DMS114 treated with DMSO at 0.1 percent for 48 hours (cell line): Measurements from ENCODE around the gene CORO2A.
"Not testable (repeated sequence)": the region's sequence is repeated elsewhere in the genome, so short reads cannot be mapped to it uniquely, and the experiment has no call there.

Source experiments
- DNase-seq: peaks from one replicate; lab custom pipeline; 2025; ENCODE audit not compliant: unreplicated experiment; lab: John Stamatoyannopoulos, UW

CORO2A gene

DNA sequence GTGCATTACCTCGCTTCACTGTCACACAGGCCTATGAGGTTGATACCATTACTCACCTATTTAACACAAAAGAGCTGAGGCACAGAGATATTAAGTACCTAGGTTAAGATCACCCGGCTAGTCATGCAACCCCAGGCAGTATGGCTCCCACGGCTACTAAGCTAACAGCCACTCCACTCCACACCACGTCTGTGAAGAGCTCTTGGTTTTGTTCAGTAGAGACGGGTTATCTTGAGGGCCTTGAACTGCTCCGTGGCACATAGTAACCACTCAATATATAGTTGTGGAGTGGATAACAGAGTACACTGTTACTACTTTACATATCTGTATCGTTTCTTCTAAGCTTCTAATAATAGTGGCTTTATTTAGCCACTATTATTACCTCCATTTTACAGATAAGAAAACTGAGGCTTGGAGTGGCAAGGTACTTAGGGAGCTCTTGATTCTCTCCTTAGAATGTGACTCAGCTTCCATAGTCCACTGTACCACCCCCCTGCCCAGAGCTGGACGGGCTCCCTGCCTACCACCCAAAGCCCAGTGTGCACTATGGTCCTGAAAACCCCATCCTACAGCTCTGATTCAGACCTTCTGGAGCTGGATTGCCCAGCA is 1.0 kb upstream of the CORO2A start:
- DNase-seq = no peak

DNA sequence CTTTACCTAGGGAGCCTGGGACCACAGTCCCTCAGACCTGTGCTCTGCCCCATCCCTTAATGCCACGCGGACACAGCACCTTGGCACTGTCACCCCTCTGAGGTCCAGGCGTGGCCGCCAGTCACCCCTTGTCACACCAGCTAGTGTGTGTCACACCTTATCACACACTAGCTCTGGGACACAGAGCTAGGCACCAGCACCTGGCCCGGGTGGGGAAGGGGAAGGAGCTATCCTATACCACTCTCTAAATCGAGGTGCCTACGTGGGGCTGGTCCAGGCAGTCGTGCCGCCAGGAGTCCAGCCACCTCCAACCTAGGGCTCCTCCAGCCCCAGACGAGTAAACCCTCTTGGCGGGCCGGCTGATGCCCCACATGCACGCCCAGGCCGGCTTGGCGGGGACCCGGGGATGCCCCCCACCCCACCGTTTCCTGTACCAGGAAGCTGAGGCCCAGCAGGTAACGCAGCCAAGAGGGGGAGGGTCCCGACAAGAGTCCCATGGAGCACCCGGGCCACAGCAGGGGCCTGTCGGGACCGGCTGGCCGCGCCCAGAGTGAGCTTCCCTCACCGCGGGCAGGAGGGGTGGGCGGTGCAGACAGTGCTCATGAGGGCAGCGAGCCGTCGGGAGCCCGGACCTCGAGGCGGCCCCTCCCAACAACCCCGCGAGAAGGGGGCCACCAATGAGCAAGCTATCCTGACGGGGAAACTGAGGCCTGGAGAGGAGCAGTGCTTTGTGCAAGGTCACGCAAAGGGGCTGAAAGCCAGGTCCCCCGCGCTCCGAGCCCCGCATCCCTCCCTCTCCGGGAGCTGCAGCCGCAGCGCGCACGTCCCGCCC is 550 bp downstream of the CORO2A start:
- no peak for DNase-seq

DNA sequence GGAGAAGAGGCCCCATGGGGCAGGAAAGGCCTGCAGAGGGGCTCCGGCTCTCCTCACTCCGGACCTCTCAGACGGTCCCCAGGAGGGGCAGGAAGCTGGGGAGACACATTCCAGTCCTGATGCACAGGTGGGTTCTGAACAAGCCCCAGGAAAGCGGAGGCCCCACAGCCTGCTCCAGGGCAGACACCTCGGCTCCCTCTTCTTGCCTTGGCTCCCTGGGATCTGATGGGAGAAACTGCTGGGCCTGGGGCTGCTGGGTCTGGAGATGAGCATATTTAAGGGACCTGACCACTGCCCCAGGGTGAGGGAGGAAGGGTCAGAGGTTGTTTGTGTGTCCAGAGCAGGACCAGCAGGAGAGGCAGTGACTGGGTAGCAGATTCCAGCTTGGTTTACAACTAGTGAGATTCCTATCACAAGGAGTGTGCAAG is 1.2 kb downstream of the CORO2A start:
- no peak for DNase-seq

DNA sequence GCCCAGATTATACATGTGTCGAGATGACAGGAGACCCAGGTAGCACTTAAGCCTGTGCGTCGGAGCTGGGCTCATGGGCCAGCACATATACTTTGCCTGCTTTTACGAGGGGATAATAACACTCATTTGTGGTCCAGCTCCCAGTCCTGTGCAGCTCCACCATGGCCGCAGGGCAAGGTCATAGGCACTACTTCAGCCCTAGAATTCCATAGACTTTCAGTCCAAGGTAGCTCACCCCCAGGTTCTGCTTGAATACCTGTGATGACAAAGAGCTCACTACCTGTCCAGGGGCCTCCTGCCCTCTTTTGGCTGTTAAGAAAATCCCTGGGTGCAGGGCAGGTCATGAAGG is 1.7 kb downstream of the CORO2A start:
- DNase-seq = no peak

DNA sequence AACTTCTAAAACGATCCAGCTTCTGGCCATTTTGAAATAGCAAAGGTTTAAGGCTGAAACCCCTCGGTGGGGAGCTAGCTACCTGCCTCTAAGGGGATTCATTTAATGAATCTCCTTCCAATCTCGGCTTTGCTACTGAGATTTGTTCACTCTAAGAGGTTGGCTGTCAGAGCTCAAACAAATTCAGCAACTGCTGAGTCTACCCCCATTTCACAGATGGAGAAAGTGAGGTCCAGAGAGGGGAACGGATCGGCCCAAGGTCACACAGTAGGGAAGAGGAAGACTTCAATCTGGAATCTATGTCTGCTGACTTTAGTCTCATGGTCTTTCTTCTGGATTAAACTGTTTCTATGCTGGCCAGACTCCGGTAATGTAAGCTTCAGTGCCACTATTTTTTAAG is 3.0 kb downstream of the CORO2A start:
- DNase-seq = no peak

DNA sequence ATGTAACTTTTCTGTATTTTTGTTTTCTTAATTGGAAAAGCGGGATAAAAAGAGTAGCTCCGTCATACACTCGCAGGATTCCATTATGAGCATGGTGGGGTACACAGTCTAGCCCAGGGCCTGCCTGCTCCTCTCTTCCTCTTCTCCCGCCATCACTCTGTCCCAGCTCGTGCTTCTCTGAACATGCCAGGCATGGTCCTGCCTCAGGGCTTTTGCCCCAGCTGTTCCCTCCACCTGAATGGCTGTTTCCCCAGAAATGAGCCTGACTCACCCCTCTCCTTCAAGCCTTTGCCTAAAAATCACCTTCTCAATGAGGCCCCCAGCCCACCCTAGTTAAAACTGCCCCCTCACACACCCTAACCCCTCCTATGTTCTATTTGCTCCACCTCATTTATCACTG is 4.5 kb downstream of the CORO2A start:
- no peak for DNase-seq

DNA sequence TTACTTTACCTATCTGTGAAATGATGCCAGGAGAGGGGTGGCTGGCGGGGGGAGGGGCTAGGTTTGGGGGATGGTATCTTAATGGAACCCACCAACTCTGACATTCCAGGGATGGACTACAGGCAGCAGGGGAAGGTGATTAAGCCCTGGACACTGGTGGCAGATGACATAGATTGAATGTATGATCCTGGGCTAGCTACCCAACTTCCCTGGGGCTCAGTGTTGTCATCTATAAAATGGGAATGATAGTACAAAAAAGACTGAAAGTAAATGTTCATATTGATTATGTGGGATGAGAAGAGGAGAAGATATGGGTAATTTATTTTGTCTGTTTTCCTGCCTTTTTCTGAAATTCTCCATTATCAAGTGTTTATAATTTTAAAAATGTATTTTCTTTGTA is 6.2 kb downstream of the CORO2A start:
- no peak for DNase-seq

DNA sequence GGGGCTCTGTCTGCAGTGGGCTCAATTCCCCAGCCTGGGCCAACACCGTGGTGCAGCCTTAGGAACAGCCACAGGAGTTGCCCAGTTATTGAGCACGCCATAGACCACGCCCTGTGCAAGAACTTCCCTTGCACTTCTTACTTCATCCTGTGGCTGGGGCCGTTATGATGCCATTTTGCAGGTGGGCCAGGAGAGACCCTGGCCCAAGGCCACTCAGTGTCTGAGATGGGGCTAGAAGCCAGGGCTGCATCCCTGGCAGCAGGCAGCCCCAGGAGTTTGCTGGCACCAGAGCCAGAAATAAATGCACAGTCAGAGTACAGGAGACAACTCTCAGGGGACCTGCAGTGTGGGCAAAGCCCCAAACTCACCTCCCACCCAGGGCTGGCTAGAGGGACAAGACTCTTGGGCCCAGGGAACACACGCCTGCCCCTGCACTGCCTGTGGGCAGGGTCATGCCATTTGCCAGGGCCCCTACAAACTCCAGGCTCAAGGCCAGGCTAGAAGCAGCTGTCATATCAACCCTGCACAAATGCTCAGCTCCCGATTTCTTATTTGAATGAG is 6.7 kb downstream of the CORO2A start:
- DNase-seq = no peak

DNA sequence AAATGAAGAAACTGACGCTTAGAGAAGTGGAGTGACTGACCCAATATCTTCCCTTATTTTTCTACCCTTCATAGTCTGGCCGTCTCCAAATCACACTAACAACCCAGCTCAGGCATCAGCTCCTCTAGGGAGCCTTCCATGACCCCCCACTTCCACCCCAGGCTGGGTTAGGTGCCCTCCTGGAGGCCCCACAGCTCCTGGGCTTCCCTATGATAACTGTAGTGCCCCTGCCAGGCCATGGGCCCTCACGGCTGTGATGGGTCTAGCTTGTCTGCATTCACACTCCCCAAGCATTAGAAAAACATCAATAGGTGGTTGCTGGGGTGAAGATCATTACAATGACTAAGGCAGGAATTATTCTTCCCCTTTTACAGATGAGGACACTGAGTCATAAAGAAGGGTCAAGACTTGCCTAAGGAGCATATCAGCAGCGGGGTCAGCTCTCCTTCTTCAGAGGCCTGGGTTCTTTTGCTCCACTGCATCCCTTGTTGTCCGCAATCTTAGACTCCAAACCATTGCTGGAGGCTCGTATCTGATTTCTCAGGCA is 7.3 kb downstream of the CORO2A start:
- no peak for DNase-seq

DNA sequence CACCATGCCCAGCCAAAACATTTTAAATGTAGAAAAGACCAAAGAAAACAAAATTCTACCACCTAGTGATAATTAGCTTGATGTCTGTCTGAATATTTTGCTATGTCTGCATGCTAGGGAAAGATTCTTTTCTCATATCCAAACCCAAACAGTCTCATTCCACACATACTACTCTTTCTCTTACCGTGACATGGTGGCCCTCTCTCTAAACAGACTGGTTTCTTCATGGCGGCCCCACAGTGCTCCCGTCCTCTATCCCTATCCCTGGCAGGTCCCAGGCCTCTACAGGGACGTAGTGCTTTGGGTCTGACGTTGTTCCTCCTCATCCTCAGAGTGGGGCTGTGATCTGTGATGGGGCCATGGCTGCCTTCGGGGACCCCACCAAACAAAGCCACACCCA is 8.1 kb downstream of the CORO2A start:
- no peak for DNase-seq

DNA sequence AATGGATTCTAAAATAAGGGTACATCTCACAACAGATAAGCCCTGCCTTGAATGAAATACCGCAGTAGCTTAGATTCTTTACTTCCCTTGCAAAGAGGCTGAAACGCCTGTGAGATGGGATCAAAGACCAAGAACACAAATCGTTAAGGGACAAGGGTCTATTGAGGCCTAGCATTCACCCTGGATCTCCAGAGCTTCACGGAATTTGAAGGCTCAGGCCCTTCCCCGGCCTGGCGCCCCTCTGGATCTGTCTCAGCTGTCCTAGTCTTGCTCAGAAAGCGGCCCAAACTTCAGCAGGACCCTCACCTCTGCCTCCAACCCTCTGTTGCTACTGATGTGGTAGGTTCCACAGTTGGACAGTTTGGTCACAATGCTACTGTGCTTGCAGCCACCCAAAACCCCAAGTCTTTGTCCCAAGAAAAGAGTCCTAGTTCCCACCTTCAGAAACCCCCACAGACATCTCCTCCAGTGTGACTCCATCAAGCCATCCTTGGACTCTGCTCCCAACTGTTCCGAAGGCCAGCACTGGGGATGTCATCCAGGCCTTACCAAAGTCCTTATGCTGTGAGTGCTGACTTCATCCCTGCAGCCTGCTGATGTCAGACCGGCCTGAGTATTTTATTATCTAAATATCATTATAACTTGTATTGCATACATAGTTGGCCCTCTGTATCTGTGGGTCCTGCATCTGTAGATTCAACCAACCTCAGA is 9.4 kb downstream of the CORO2A start:
- no peak for DNase-seq

DNA sequence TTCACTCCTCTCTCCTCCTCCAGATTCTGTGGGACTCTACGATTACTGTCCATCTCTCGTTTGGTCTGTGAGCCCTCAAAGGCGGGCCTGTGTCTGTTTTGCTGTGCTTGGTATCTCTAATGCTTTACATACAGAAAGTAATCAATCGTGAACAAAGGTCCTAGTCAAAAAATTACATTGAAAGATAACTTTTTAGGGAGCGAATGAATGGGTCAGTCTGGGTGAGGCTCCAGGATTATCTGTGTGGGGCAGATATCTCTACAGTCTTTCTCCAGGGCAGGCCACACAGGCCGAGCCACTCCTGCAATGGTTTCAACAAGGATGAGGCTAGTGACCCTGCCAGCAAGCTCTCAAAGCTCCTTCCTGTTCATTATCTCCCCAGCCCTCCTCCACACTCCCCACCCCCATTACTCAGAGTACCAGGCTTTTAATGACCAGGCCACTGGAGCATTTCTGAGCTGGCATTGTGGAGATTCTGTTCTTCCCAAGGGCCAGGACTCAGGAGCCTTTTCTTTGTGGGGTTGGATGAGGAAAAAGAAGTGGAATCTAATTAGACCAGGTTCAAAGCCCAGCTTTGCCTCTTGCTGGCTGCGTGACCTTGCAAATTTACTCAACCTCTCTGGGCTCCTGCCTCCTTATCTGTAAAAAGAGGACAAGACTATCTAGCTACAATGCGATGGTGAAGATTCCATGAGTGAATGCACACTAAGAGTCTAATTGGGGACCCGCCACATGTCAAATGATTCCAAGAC is 10.2 kb downstream of the CORO2A start:
- no peak for DNase-seq

DNA sequence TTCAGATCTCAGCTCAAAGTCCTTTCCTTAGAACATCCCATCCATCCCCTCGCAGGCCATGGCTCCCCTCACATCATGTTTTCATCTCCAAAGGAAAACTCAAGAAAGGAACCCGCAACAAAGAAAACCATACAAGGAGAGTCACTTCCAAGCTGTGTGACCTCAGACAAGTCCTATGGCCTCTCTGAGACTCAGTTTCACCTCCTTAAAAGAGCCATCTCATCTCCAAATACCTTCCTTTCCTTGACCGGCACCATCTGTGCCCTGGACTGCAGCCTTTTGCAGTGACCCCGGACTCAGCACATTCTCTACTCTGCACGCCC is 10.7 kb downstream of the CORO2A start:
- DNase-seq = no peak

DNA sequence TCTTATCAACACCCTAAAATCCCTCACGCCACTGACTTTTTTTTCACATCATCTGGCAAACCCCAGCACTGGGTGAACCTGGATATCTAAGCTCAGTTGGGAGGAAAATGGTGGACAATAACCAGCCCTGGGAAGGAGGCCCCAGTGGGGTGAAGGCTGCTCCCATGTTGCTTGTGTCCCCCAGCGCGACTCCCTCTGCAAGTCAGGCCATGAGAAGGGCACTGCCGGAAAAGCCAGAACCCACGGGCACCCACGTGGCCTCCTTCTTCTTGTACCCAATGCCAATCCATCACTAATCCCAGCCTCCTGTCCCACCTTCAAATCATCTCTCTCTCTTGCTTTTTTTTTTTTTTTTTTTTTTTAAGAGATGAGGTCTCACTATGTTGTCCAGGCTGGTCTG is 11.4 kb downstream of the CORO2A start:
- no peak for DNase-seq

DNA sequence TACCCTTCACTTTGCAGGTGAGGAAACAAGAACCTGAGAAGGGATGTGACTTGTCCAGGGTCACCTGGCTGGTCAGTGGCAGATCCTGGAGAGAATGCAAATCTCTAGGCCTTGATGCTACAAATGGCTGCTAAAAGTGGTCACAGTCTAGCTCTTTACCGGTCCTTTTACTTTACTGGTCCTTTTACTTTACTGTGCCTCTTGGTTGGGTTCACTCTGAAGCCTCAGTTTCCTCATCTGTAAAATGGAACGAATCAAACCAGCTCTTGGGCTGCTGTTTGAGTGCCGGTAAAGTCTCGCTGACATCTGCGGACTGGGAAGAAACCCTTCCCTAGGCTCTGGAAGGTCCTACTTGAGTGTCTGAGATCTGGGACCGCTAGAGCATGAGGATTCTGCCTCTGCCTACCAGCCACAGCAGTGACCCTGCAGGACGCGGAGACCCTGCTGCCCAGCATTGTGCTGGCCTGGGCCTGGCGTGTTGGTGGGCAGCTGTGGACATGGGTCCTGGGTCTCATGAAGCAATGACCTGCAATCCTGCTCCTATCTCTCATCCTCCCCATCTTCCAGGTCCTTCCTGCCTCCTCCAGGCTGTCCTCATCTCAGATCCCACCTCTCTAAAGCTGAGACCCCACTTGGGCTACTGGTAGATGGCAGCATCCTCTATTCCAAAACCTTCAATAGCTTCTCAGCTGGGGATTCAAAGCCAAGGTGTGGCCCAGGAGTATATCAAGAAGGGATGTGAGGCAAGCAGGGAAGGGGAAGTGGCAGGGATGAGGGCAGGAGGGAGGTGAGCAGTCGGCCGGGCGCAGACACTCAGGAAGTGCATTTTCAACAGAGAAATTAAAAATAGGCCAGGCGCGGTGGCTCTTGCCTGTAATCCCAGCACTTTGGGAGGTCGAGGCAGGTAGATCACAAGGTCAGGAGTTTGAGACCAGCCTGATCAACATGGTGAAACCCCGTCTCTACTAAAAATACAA is 13.3 kb downstream of the CORO2A start:
- DNase-seq = no peak

DNA sequence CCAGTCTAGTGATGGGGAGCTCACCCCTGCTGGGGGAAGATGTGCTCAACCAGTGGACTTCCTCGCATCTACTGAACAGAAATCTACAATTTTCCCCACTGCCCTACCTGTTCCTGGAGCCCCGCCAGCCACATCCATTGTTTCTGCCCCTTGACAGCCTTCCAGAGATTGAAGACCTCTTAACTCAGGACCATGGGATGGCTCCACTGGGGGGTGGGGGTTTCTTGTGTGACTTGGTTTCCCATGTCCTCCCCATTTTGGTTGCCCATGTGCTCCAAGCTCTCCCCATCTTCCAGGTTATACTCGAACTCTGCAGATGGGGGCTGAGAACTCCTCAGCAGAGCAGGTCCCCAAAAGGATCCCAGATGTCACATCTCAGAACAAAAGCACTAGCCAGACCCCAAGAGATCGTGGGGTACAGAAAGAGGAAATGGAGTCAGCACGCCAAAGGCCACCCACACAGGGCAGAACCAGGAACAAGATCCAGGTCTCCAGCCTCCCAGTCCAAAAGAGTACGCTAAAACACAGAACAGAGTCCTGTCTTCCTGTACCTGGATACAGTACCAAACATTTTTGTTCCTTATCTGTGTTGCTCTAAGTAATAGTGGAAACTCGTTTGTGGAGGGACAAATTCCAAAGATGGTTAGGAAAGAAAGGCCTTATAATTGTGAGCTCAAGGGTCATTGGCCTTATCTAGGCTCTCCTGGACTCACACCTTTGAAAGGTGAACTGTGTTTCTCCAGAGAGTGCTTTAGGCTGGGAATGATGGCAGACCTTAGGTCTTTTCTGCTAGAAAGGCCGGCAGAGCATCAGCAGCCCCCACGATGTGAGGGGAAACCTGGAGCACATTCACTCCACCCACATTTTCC is 15.8 kb downstream of the CORO2A start:
- DNase-seq = no peak

DNA sequence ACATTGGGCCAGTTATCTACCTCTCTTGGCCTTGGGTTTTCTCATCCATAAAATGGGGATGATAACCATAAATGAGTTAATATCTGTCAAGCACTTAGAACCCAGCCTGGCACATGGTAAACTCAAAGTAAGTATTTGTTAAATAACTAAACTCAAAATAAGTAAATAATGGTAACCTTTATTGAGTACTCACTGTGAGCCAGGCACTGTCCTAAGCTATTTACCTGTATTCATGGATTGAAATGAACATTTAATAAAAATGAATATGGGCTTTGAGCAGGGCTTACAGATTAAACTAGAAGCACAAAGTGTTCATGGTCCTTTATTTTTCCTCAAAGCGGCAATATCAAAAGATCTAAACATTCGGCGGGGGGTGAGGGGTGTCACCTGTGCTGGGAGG is 16.7 kb downstream of the CORO2A start:
- DNase-seq = no peak

DNA sequence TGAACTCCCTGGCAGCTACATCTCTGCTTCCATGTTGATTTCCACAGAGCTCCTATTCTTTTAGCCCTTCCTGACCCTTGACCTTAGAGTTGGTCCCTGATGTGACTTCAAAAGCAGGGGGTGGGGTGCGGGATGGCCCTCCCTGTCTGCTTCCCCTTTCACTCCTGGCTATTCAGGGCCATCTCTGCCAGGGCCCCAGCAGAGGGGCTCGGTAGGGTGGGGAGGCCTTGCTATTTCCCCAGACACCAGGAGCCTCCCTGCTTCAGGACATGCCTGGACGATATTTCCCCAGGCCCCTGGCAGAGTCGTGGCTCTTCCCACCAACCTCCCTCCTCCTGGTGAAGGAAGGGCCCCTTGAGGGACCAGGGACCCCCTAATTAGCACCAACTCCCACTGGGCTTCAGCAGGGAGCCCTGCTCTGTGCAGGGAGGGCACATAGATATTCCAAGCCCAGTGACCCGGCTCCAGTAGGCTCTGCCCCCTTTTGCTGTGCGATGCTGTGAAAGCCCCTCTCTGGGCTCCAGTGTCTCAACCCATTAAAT is 17.3 kb downstream of the CORO2A start:
- DNase-seq = no peak

DNA sequence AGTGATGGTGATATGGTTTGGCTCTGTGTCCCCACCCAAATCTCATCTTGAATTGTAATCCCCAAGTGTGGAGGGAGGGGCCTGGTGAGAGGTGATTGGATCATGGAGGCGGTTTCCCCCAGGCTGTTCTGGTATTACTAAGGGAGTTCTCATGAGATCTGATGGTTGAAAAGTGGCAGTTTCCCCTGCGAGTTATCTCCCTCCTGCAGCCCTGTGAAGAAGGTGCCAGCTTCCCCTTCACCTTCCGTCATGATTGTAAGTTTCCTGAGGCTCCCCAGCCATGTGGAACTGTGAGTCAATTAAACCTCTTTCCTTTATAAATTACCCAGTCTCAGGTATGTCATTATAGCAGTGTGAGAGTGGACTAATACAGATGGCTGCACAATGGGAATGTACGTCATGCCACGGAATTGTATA is 17.9 kb downstream of the CORO2A start:
- not testable (repeated sequence) for DNase-seq
